ENCODE results near the gene NTM.

DNA sequence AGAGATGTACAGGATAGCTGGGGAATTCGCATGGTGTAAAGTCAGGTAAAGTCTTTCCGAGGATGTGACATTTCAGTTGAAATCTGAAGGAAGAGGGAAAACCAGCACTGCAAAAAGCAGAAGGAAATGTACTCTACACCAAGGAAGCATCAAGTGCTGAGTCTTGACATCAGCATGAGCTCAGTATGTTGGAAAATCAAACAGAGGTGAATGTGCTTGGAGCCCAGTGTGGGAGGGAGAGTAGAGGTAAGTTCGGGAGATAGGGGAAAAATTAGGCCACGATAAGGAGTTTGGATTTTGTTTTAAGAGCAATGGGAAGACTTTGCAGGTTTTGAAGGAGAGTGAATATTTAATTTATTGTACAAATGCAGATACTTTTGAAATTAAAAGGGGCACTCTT is 484.0 kb downstream of the NTM start:
- TF ChIP-seq EP300 (IDR thresholded peaks at IDR 0.05) (no peak), POLR2A (IDR thresholded peaks at IDR 0.05) (no peak), POLR2AphosphoS5 (IDR thresholded peaks at IDR 0.05) (no peak)
- TF ChIP-seq, protein P1, sequence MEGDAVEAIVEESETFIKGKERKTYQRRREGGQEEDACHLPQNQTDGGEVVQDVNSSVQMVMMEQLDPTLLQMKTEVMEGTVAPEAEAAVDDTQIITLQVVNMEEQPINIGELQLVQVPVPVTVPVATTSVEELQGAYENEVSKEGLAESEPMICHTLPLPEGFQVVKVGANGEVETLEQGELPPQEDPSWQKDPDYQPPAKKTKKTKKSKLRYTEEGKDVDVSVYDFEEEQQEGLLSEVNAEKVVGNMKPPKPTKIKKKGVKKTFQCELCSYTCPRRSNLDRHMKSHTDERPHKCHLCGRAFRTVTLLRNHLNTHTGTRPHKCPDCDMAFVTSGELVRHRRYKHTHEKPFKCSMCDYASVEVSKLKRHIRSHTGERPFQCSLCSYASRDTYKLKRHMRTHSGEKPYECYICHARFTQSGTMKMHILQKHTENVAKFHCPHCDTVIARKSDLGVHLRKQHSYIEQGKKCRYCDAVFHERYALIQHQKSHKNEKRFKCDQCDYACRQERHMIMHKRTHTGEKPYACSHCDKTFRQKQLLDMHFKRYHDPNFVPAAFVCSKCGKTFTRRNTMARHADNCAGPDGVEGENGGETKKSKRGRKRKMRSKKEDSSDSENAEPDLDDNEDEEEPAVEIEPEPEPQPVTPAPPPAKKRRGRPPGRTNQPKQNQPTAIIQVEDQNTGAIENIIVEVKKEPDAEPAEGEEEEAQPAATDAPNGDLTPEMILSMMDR (IDR thresholded peaks at IDR 0.05), result no peak
